OCI-LY3 (cell line): ENCODE results near the gene TRIP4.

Experiments used
- H2AFZ ChIP-seq: fragments of 200-600, 300-600 bp; shearing (Covaris generic); 2 replicates; pipeline ENCODE4 v1.6.0; 2014; ENCODE audit warnings: antibody characterized with exemption, low read depth, low read length
- H3K27ac ChIP-seq: fragments of 200-600, 300-600 bp; sonication (generic); 2 replicates; pipeline ENCODE4 v1.5.1; 2014; ENCODE audit warnings: mild to moderate bottlenecking, low read length, moderate library complexity, mixed read lengths
- H3K27me3 ChIP-seq: fragments of 200-600, 300-600 bp; sonication (generic); 2 replicates; pipeline ENCODE4 v1.6.1; 2014; ENCODE audit warnings: low read depth, low read length, mixed read lengths
- H3K36me3 ChIP-seq: fragments of 200-600, 300-600 bp; sonication (generic); replicated peaks from 2 replicates; pipeline ENCODE3; 2014; ENCODE audit warnings: low read depth, low read length, mixed read lengths
- H3K4me1 ChIP-seq: fragments of 300-600, 200-600 bp; sonication (generic); 2 replicates; pipeline ENCODE4 v1.6.1; 2014; ENCODE audit warnings: low read length, mixed read lengths
- H3K4me2 ChIP-seq: fragments of 200-600, 300-600 bp; sonication (generic); 2 replicates; pipeline ENCODE4 v1.6.1; 2014; ENCODE audit warnings: low read length, mixed read lengths
- H3K4me3 ChIP-seq: fragments of 300-600, 200-600 bp; sonication (generic); 2 replicates; pipeline ENCODE4 v1.5.1; 2014; ENCODE audit warnings: antibody characterized with exemption, mild to moderate bottlenecking, low read length, moderate library complexity
- H3K79me2 ChIP-seq: fragments of 300-600, 200-600 bp; shearing (Covaris generic); 2 replicates; pipeline ENCODE4 v1.6.1; 2014; ENCODE audit warnings: mild to moderate bottlenecking, low read length, mixed read lengths
- H3K9ac ChIP-seq: fragments of 300-600, 200-600 bp; shearing (Covaris generic); 2 replicates; pipeline ENCODE4 v1.6.0; 2014; ENCODE audit warnings: mild to moderate bottlenecking, low read length, moderate library complexity
- H3K9me3 ChIP-seq: fragments of 200-600, 300-600 bp; shearing (Covaris generic); 2 replicates; pipeline ENCODE4 v1.6.1; 2014; ENCODE audit warnings: low read length, mixed read lengths; ENCODE audit not compliant: insufficient read depth
- H4K20me1 ChIP-seq: fragments of 200-600, 300-600 bp; sonication (generic); 2 replicates; pipeline ENCODE4 v1.6.1; 2016; ENCODE audit warnings: low read length, mixed read lengths; ENCODE audit not compliant: insufficient read depth
- CTCF ChIP-seq: fragments of 200-600, 300-600 bp; sonication (generic); IDR thresholded peaks from 2 replicates; pipeline ENCODE4 v1.5.1; 2014; ENCODE audit warnings: antibody characterized with exemption, low read length, low read depth
- EZH2phosphoT487 ChIP-seq: fragments of 200-600 bp; shearing (Covaris generic); IDR thresholded peaks from 2 replicates; pipeline ENCODE4 v1.6.1; 2018; ENCODE audit warnings: antibody characterized with exemption, mixed run types, low read depth

Gene TRIP4

GRCh38 chr15:64349375-64349774 is 38.3 kb upstream of the TRIP4 start:
- Histone ChIP-seq H2AFZ (no peak overlapping the region), H3K27ac (no peak overlapping the region), H3K27me3 (no peaks in the 10 kb centered on the region), H4K20me1 (peaks cover 10% of the 10 kb centered on the region; the same call in 1 of the 2 replicates), H3K9me3 (no peaks in the 10 kb centered on the region), H3K4me2 (no peak overlapping the region), H3K4me1 (no peaks in the 10 kb centered on the region), H3K9ac (no peak overlapping the region), H3K36me3 (peaks cover 4% of the 10 kb centered on the region), H3K4me3 (no peak overlapping the region), H3K79me2 (peaks cover 33% of the 10 kb centered on the region)
- TF ChIP-seq EZH2phosphoT487 (no peak), CTCF (no peak)

GRCh38 chr15:64351265-64351664 is 36.4 kb upstream of the TRIP4 start:
- Histone ChIP-seq H3K4me1 (peaks cover 7% of the 10 kb centered on the region), H3K4me2 (no peak overlapping the region), H3K36me3 (peaks cover 4% of the 10 kb centered on the region), H3K27me3 (no peaks in the 10 kb centered on the region), H2AFZ (no peak overlapping the region), H3K9ac (no peak overlapping the region), H3K79me2 (peaks cover 45% of the 10 kb centered on the region), H4K20me1 (peaks cover 10% of the 10 kb centered on the region; the same call in 1 of the 2 replicates), H3K9me3 (no peaks in the 10 kb centered on the region), H3K27ac (no peak overlapping the region), H3K4me3 (no peak overlapping the region)
- no peak for TF ChIP-seq CTCF
- no peak for TF ChIP-seq EZH2phosphoT487

- Histone ChIP-seq H3K27ac (no peak overlapping the region), H3K36me3 (no peaks in the 10 kb centered on the region), H3K9me3 (no peaks in the 10 kb centered on the region)
Measured at GRCh38 chr15:64354688-64355344, 32.8 kb upstream of the TRIP4 start.

More at GRCh38 chr15:64354688-64355344, 32.8 kb upstream of the TRIP4 start:
- Histone ChIP-seq H3K4me1 (peaks cover 13% of the 10 kb centered on the region), H3K27me3 (no peaks in the 10 kb centered on the region), H4K20me1 (no peaks in the 10 kb centered on the region), H3K9ac (peak overlapping the region; percentile 88), H3K4me3 (peak overlapping the region; percentile 88), H3K4me2 (peak overlapping the region; percentile 92), H2AFZ (peak overlapping the region; percentile 24; the same call in 1 of the 2 replicates), H3K79me2 (peaks cover 30% of the 10 kb centered on the region)
- no peak for TF ChIP-seq EZH2phosphoT487
- TF ChIP-seq CTCF = no peak
